Gastroesophageal sphincter (tissue), 3 donors: ENCODE data around the gene UCKL1.

Experiments used
- CTCF ChIP-seq, 4 experiments: fragments of 200-600 bp in 2 of 4; fragments of 450-650 bp in 2 of 4; sonication (generic) in 1 of 4; IDR thresholded peaks; one replicate each; pipeline ENCODE4 v1.5.1; 2017 to 2019; ENCODE audit warnings: antibody characterized with exemption in 4 of 4, mild to moderate bottlenecking in 2 of 4, moderate library complexity in 2 of 4
- POLR2A ChIP-seq, 2 donors: fragments of 450-650 bp; IDR thresholded peaks; one replicate each; pipeline ENCODE4 v1.6.1; 2017; ENCODE audit warnings: antibody characterized with exemption in 2 of 2, mild to moderate bottlenecking in 2 of 2, moderate library complexity in 1 of 2
- POLR2AphosphoS5 ChIP-seq: sonication (generic); formaldehyde crosslinking; IDR thresholded peaks from one replicate; pipeline ENCODE4 v1.6.1; 2017; ENCODE audit warnings: antibody characterized with exemption

GRCh38 chr20:63952769-63953168 is 3.4 kb downstream of the UCKL1 start:
- no peak for TF ChIP-seq POLR2AphosphoS5
- no peak for TF ChIP-seq CTCF (IDR thresholded peaks at IDR 0.05)
- TF ChIP-seq POLR2A (IDR thresholded peaks at IDR 0.05) = no peak
